Myocyte (in vitro differentiated cells): ENCODE data around the gene RBBP6. TPM values are rescaled to one million over a fixed set of nuclear protein-coding genes. Genes with fewer than 3 reads are reported as not detected.
"Not testable (repeated sequence)": the region's sequence is repeated elsewhere in the genome, so short reads cannot be mapped to it uniquely, and the experiment has no call there.

ENCODE experiments used
- DNase-seq: peaks from one replicate; pipeline ENCODE4 v3.0.0-alpha.2; 2012; ENCODE audit warnings: low read depth
- total RNA-seq: library from RNA; depleted of rRNA; stranded (reverse); fragments of >200 nt; gene quantifications from 2 replicates; pipeline ENCODE4 v1.2.3, GENCODE V29; 2014

The RBBP6 gene
- total RNA-seq, 1 donor from 2014 or later, result 56.4 TPM

DNA sequence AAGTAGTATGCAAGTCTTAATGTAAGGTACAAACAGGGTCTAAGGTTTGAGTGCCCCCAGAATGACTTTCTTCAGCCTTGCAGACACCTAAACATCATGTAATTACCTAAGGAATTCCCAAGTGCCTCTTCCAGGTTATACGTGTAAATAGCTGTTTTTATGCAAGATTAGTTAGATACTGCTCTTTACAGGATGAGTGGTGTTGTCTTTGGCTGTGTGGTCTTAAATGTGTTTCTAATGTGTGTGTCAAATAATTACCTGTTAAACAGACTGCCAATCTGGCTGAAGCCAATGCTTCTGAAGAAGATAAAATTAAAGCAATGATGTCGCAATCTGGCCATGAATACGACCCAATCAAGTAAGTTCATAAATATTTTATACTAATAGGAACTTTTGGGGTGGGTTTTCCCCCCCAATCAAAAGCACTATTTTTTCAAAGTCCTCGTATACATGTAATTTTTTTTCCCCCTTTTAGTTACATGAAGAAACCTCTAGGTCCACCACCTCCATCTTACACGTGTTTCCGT lies 16.0 kb downstream of the RBBP6 start:
- DNase-seq, result no peak

GRCh38 chr16:24562811-24563210 lies 23.4 kb downstream of the RBBP6 start:
- DNase-seq, result no peak

DNA sequence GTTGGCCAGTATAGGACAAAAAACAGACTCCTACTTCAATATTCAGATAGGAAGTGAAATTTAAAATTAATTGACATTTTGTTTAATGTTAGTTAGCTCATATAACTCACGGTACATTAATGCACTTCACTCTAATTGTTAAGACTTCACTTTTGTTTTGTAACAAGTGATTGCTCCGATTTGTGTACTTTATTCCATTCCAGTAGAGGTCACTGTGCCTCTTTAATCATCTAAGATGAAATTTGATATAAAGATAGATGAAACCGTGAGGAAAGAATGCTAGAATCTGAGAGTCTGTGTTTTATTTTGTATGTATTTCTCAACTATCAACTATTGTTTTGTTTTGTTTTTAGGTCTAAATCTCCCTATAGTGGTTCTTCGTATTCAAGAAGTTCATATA lies 29.0 kb downstream of the RBBP6 start:
- DNase-seq, result peak; percentile 28

GRCh38 chr16:24571096-24571495 lies 31.7 kb downstream of the RBBP6 start:
- DNase-seq, result no peak

GRCh38 chr16:24572069-24572468 lies 32.7 kb downstream of the RBBP6 start:
- no peak for DNase-seq

DNA sequence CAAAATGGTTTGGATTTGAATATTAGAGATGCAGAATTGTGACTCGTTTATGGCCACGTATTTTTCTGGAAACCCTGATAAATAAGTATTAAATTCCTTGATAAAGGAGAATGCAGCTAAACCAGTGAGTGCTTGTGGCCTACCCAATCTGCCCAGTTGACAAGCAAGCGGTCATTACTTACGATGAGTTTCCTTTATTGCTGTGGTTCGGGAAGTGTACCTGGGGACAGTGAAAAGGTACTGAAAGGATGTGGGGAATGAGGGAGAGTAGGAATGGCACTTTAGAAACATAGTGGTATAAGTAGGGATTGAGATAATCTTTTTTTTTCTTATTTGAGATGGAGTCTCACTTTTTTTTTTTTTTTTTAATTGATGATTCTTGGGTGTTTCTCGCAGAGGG lies 33.8 kb downstream of the RBBP6 start:
- DNase-seq, result no peak

GRCh38 chr16:24574515-24575485 lies 35.4 kb downstream of the RBBP6 start:
- DNase-seq, result not testable (repeated sequence)

GRCh38 chr16:24575791-24576190 lies 36.4 kb downstream of the RBBP6 start:
- not testable (repeated sequence) for DNase-seq

GRCh38 chr16:24577167-24577566 lies 37.8 kb downstream of the RBBP6 start:
- no peak for DNase-seq

- peak; percentile 44 for DNase-seq
Measured at GRCh38 chr16:24580665-24581064, 41.3 kb downstream of the RBBP6 start.

GRCh38 chr16:24583494-24583893 lies 44.1 kb downstream of the RBBP6 start:
- DNase-seq, result no peak

GRCh38 chr16:24589997-24590396 lies 50.6 kb downstream of the RBBP6 start:
- DNase-seq, result no peak

GRCh38 chr16:24598777-24599437 lies 59.5 kb downstream of the RBBP6 start:
- no peak for DNase-seq

- DNase-seq, result no peak
Measured at GRCh38 chr16:24609417-24609739, 70.0 kb downstream of the RBBP6 start.

- peak; percentile 52 for DNase-seq
Measured at GRCh38 chr16:24609740-24610415, 70.5 kb downstream of the RBBP6 start.

- no peak for DNase-seq
Measured at GRCh38 chr16:24610416-24610755, 71.0 kb downstream of the RBBP6 start.

GRCh38 chr16:24611310-24611709 lies 71.9 kb downstream of the RBBP6 start:
- DNase-seq, result no peak

GRCh38 chr16:24612656-24613055 lies 73.3 kb downstream of the RBBP6 start:
- no peak for DNase-seq

GRCh38 chr16:24613267-24613666 lies 73.9 kb downstream of the RBBP6 start:
- DNase-seq, result not testable (repeated sequence)

DNA sequence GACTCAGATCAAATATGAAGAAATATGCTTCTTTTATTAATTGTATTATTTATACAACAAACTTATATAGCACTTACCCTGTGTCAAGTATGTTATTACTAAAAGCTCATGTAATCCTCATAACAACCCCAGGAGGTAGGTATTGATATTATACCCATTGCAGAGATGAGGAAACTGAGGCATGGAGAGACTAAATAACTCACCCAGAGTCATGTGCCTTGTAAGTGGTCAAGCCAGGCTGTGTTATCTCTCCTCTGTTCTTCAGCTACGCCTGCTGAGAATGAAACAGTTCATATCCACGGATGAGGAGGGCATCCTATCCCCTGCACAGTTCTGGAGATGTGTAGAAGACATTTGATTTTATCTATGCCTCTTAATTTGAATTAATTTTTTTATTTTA lies 78.1 kb downstream of the RBBP6 start:
- DNase-seq, result no peak
